H1 (cell line): ENCODE data around the gene CCNG1. TPM values are rescaled to one million over a fixed set of nuclear protein-coding genes. Genes with fewer than 3 reads are reported as not detected.

ENCODE experiments used
- CTCF ChIA-PET: fragments of 300-600 bp; sonication (Branson Sonifier 250); formaldehyde crosslinking; loops from one replicate; lab custom pipeline; 2021; ENCODE audit not compliant: partially characterized antibody; lab: Charles Lee
- POLR2A ChIA-PET: fragments of 300-600 bp; sonication (Branson Sonifier 250); formaldehyde crosslinking; loops from one replicate; lab custom pipeline; 2021; ENCODE audit warnings: inconsistent platforms; ENCODE audit not compliant: partially characterized antibody; lab: Charles Lee
- DNase-seq, 2 experiments: peaks; one replicate each; pipeline versions ENCODE4 v3.0.0 to v3.0.0-alpha.2; 2010 to 2022; ENCODE audit warnings: low spot score in 2 of 2, low read depth in 1 of 2, mixed read lengths in 1 of 2
- FAIRE-seq: peaks from 2 replicates; lab custom pipeline; 2011; peaks lifted over from hg19 to GRCh38; lab: Jason Lieb, UNC
- H2AFZ ChIP-seq: 2 replicates; pipeline ENCODE4 v1.8.1; 2012; ENCODE audit warnings: low read length, inconsistent platforms
- H2AK5ac ChIP-seq: 2 replicates; pipeline ENCODE4 v1.6.1; 2013; ENCODE audit warnings: low read depth, low read length
- H2BK120ac ChIP-seq: replicated peaks from 2 replicates; pipeline ENCODE3; 2013; ENCODE audit warnings: low read depth, low read length, inconsistent platforms
- H2BK12ac ChIP-seq: 2 replicates; pipeline ENCODE4 v1.6.1; 2013; ENCODE audit warnings: low read depth, low read length
- H2BK15ac ChIP-seq: 2 replicates; pipeline ENCODE4 v1.6.1; 2013; ENCODE audit warnings: low read length
- H2BK20ac ChIP-seq: 2 replicates; pipeline ENCODE4 v1.6.1; 2013; ENCODE audit warnings: low read length
- H2BK5ac ChIP-seq: 2 replicates; pipeline ENCODE4 v1.6.1; 2013; ENCODE audit warnings: low read depth, low read length
- H3K14ac ChIP-seq: 2 replicates; pipeline ENCODE4 v1.6.1; 2013; ENCODE audit warnings: inconsistent platforms; ENCODE audit not compliant: insufficient read length
- H3K18ac ChIP-seq: 2 replicates; pipeline ENCODE4 v1.6.1; 2013; ENCODE audit warnings: low read length; ENCODE audit errors: extremely low read depth
- H3K23ac ChIP-seq: 2 replicates; pipeline ENCODE4 v1.6.1; 2013; ENCODE audit warnings: inconsistent platforms; ENCODE audit not compliant: insufficient read length
- H3K23me2 ChIP-seq: 2 replicates; pipeline ENCODE4 v1.6.1; 2013; ENCODE audit warnings: low read depth, low read length
- H3K27ac ChIP-seq: 2 replicates; pipeline ENCODE4 v1.6.1; 2011; ENCODE audit warnings: low read depth, low read length, inconsistent platforms
- H3K27me3 ChIP-seq, 4 experiments: replicated peaks in 1 of 4; 1 replicate in 1 of 4; 2 replicates in 3 of 4; pipeline versions ENCODE4 v1.6.1 to v1.8.1; 2011 to 2013; ENCODE audit warnings: low read length in 3 of 4, mild to moderate bottlenecking in 3 of 4, inconsistent platforms in 2 of 4, mixed read lengths in 2 of 4, moderate library complexity in 1 of 4; ENCODE audit not compliant: control insufficient read depth in 3 of 4, insufficient read depth in 3 of 4; ENCODE audit errors: extremely low read depth in 1 of 4
- H3K36me3 ChIP-seq, 4 experiments: 2 replicates each; pipeline versions ENCODE4 v1.6.1 to v1.8.1; 2011 to 2013; ENCODE audit warnings: mild to moderate bottlenecking in 4 of 4, low read length in 3 of 4, moderate library complexity in 2 of 4, control low read depth in 1 of 4, inconsistent platforms in 1 of 4; ENCODE audit not compliant: insufficient read depth in 4 of 4, control insufficient read depth in 2 of 4
- H3K4ac ChIP-seq: replicated peaks from 2 replicates; pipeline ENCODE3; 2013; ENCODE audit warnings: low read length, low read depth, mixed read lengths, inconsistent platforms; ENCODE audit not compliant: insufficient read length
- H3K4me1 ChIP-seq, 4 experiments: replicated peaks in 1 of 4; 1 replicate in 1 of 4; 2 replicates in 3 of 4; pipeline versions ENCODE4 v1.6.1 to v1.8.1; 2011 to 2013; ENCODE audit warnings: low read length in 3 of 4, inconsistent platforms in 2 of 4, mixed read lengths in 1 of 4; ENCODE audit not compliant: insufficient read depth in 4 of 4, control insufficient read depth in 3 of 4
- H3K4me2 ChIP-seq, 2 experiments: 2 replicates each; pipeline versions ENCODE4 v1.6.1 to v1.8.1; 2011 to 2013; ENCODE audit warnings: low read depth in 2 of 2, low read length in 2 of 2, control low read depth in 1 of 2, inconsistent platforms in 1 of 2, mild to moderate bottlenecking in 1 of 2; ENCODE audit not compliant: insufficient read depth in 1 of 2
- H3K4me3 ChIP-seq, 4 experiments: fragments of 200-600, 300-600 bp in 1 of 4; sonication (generic), shearing (Covaris generic), sonication (Bioruptor Twin) in 1 of 4; 2 replicates each; pipeline versions ENCODE4 v1.5.1 to v1.8.1; 2011 to 2016; ENCODE audit warnings: low read length in 4 of 4, low read depth in 3 of 4, control low read depth in 2 of 4, inconsistent platforms in 2 of 4, mild to moderate bottlenecking in 2 of 4, mixed read lengths in 1 of 4, moderate library complexity in 1 of 4; ENCODE audit not compliant: insufficient read depth in 2 of 4; ENCODE audit errors: extremely low read depth in 1 of 4
- H3K56ac ChIP-seq: replicated peaks from 2 replicates; pipeline ENCODE3; 2013; ENCODE audit warnings: low read depth, mild to moderate bottlenecking, mixed read lengths, low read length, inconsistent platforms; ENCODE audit not compliant: insufficient read length
- H3K79me1 ChIP-seq: 2 replicates; pipeline ENCODE4 v1.6.1; 2013; ENCODE audit warnings: low read depth, low read length, control low read depth
- H3K79me2 ChIP-seq, 2 experiments: 2 replicates each; pipeline versions ENCODE4 v1.6.1 to v1.8.1; 2012 to 2013; ENCODE audit warnings: low read length in 2 of 2, mild to moderate bottlenecking in 2 of 2, inconsistent platforms in 1 of 2; ENCODE audit not compliant: insufficient read depth in 2 of 2, control insufficient read depth in 1 of 2
- H3K9ac ChIP-seq, 4 experiments: replicated peaks in 1 of 4; 1 replicate in 1 of 4; 2 replicates in 3 of 4; pipeline versions ENCODE4 v1.6.1 to v1.8.1; 2011 to 2013; ENCODE audit warnings: low read depth in 3 of 4, low read length in 3 of 4, control low read depth in 2 of 4, mild to moderate bottlenecking in 2 of 4, moderate library complexity in 2 of 4, inconsistent platforms in 1 of 4; ENCODE audit errors: extremely low read depth in 1 of 4
- H3K9me3 ChIP-seq, 2 experiments: 2 replicates each; pipeline versions ENCODE4 v1.6.1 to v1.8.1; 2012 to 2013; ENCODE audit warnings: mild to moderate bottlenecking in 2 of 2, moderate library complexity in 2 of 2, control low read depth in 1 of 2, inconsistent platforms in 1 of 2, low read depth in 1 of 2, low read length in 1 of 2, mixed read lengths in 1 of 2; ENCODE audit not compliant: insufficient read depth in 2 of 2
- H4K20me1 ChIP-seq, 2 experiments: replicated peaks in 1 of 2; 2 replicates each; pipeline versions ENCODE3 to v1.8.1; 2011 to 2013; ENCODE audit warnings: inconsistent platforms in 2 of 2, low read length in 2 of 2, mild to moderate bottlenecking in 1 of 2; ENCODE audit not compliant: insufficient read depth in 2 of 2, control insufficient read depth in 1 of 2
- H4K5ac ChIP-seq: 2 replicates; pipeline ENCODE4 v1.6.1; 2013; ENCODE audit warnings: low read length, low read depth, mixed read lengths, inconsistent platforms; ENCODE audit not compliant: insufficient read length
- H4K8ac ChIP-seq: 2 replicates; pipeline ENCODE4 v1.8.0; 2013; ENCODE audit warnings: mild to moderate bottlenecking, moderate library complexity, low read length, inconsistent platforms; ENCODE audit not compliant: insufficient read depth; ENCODE audit errors: extremely low read depth
- H4K91ac ChIP-seq: replicated peaks from 2 replicates; pipeline ENCODE3; 2013; ENCODE audit warnings: low read length, mixed read lengths, inconsistent platforms; ENCODE audit not compliant: insufficient read length
- JUN ChIP-seq: IDR thresholded peaks from 2 replicates; pipeline ENCODE4 v1.6.1; 2011; ENCODE audit warnings: low read depth, mild to moderate bottlenecking, improper control_type of control experiment, low read length
- KDM4A ChIP-seq: IDR thresholded peaks from one replicate; pipeline ENCODE4 v1.7.1; 2012; ENCODE audit warnings: low read depth, mild to moderate bottlenecking, moderate library complexity, low read length, inconsistent platforms; ENCODE audit not compliant: severe bottlenecking
- NRF1 ChIP-seq: IDR thresholded peaks from 2 replicates; pipeline ENCODE4 v1.6.1; 2011; ENCODE audit warnings: mild to moderate bottlenecking, low read depth, low read length, improper control_type of control experiment
- RAD21 ChIP-seq, 2 experiments: IDR thresholded peaks in 1 of 2; conservative IDR thresholded peaks in 1 of 2; 2 replicates each; pipeline ENCODE4 v1.6.1; 2011; ENCODE audit warnings: low read depth in 2 of 2, low read length in 2 of 2, improper control_type of control experiment in 1 of 2, inconsistent platforms in 1 of 2, mild to moderate bottlenecking in 1 of 2, moderate library complexity in 1 of 2
- SP2 ChIP-seq: IDR thresholded peaks from 2 replicates; pipeline ENCODE4 v1.6.1; 2012; ENCODE audit warnings: mild to moderate bottlenecking, low read length, inconsistent platforms
- WGBS, 2 experiments: shearing (Covaris generic) in 1 of 2; methylation state at CpG; one replicate each; pipeline versions ENCODE4 v1.1.6 to v1.1.7; 2013 to 2015; ENCODE audit warnings: low lambda C conversion rate in 2 of 2, mixed read lengths in 2 of 2, inconsistent platforms in 1 of 2, low coverage in 1 of 2, missing lambda C conversion rate in 1 of 2; ENCODE audit not compliant: insufficient replicate concordance in 2 of 2, insufficient coverage in 1 of 2, insufficient read length in 1 of 2; ENCODE audit errors: extremely low coverage in 1 of 2, missing lambda C conversion rate in 1 of 2; 5-methylcytosine and 5-hydroxymethylcytosine counted together
- polyA plus RNA-seq, 7 experiments: library from polyadenylated mRNA; depleted of rRNA in 3 of 7; stranded (reverse) in 5 of 7; unstranded in 2 of 7; fragments of >200 nt in 5 of 7; fragments of 200-250 nt in 2 of 7; gene quantifications; 1 replicate in 5 of 7; 2 replicates in 1 of 7; 4 replicates in 1 of 7; pipeline versions ENCODE4 v1.2.1 to v1.2.3, GENCODE V29; 2011 to 2013; ENCODE audit warnings: missing spikeins in 2 of 7, mixed read lengths in 2 of 7
- total RNA-seq: library from RNA; stranded (reverse); fragmentation: NEBNext Ultra II Directional; extraction: Animal tissue kit (Norgen Biotek cat#: 25700); gene quantifications from 2 replicates; pipeline ENCODE4 v1.2.1, GENCODE V29; 2021
- TF ChIP-seq, protein P1 (sequence below): IDR thresholded peaks from 2 replicates; pipeline ENCODE4 v1.6.1; 2012; ENCODE audit warnings: inconsistent platforms

CCNG1 gene
- total and polyA plus RNA-seq, 2 of the 8 experiments (the other 6 are each of a cell fraction or from before 2014, with no cell fraction given), result 165 to 369 TPM

DNA sequence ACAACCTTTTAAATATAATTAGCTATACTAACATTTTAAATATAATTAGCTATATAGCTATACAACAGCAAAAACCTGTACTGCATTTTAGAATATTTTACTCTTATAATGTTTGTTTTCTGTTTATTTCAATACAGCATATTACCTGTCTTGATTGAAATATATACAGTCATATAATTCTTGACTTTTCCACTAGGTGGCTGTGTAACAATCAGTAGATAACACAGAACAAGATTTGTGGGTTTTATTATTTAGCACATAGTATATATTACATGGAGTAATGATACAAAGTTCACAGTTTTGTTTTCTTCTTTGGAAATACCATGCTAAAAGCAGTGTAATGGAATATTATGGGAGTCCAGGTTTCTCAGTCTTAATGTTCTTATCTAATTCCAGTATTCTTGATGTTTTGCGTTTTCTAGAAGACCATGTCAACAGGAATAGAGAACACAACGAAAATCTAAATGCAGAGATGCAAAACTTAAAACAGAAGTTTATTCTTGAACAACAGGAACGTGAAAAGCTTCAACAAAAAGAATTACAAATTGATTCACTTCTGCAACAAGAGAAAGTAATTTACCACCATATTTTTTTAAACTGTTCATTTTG, 36.3 kb downstream of the CCNG1 start:
- Histone ChIP-seq H4K20me1 (no peaks in the 10 kb centered on the region), H3K23ac (no peak overlapping the region), H3K56ac (no peak overlapping the region), H3K4me1 (no peaks in the 10 kb centered on the region), H3K27ac (no peak overlapping the region), H2BK12ac (no peak overlapping the region), H2BK15ac (no peak overlapping the region), H3K14ac (no peak overlapping the region), H2BK120ac (no peak overlapping the region), H3K79me1 (no peaks in the 10 kb centered on the region), H3K4me3 (no peak overlapping the region), H2BK5ac (no peak overlapping the region), H4K8ac (no peak overlapping the region), H3K9me3 (no peaks in the 10 kb centered on the region), H3K4ac (no peak overlapping the region), H3K23me2 (no peaks in the 10 kb centered on the region), H4K5ac (no peak overlapping the region), H3K9ac (no peak overlapping the region), H3K4me2 (no peak overlapping the region), H3K79me2 (no peaks in the 10 kb centered on the region), H4K91ac (no peak overlapping the region), H2AK5ac (no peak overlapping the region), H3K27me3 (no peaks in the 10 kb centered on the region), H2AFZ (no peak overlapping the region), H2BK20ac (no peak overlapping the region), H3K18ac (no peak overlapping the region), H3K36me3 (peaks cover 5 to 82% (median 62%) of the 10 kb centered on the region in 4 experiments)
- ChIA-PET CTCF (interaction anchor here (1.0 to 1.6 kb wide), 7 partner anchors 9 to 36 kb away, joined by 3 to 12 read pairs (median 4); partner anchors contain the start of gene CCNG1), POLR2A (interaction anchor here (3.9 kb wide), 1 partner anchor 13 kb away, joined by 12 read pairs; the partner anchor contains the start of genes HMMR and NUDCD2)
- FAIRE-seq, result no peak
- 84% methylated on average over 3 of the region's 3 CpGs; no CpG with 5 or more reads in 1 of the 2 experiments for WGBS, 2 experiments
- DNase-seq, result no peak
- TF ChIP-seq RAD21 (IDR thresholded peaks at IDR 0.05 in 1 of 2, conservative IDR thresholded peaks at IDR 0.05 in 1 of 2; ENCODE audit: low read depth in 2 of 2, low read length in 2 of 2) (no peak), KDM4A (no peak), JUN (no peak), SP2 (no peak), NRF1 (no peak)
- TF ChIP-seq, protein P1, sequence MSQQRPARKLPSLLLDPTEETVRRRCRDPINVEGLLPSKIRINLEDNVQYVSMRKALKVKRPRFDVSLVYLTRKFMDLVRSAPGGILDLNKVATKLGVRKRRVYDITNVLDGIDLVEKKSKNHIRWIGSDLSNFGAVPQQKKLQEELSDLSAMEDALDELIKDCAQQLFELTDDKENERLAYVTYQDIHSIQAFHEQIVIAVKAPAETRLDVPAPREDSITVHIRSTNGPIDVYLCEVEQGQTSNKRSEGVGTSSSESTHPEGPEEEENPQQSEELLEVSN, result no peak
